CD4-positive, alpha-beta T cell (primary cell): ENCODE measurements around the gene KHK. TPM values are rescaled to one million over a fixed set of nuclear protein-coding genes. Genes with fewer than 3 reads are reported as not detected.

Source experiments
- ATAC-seq: fragments of 200-7000 bp; cut with Tn5 transposase; one replicate; pipeline ENCODE4 v1.10.0; 2022; ENCODE audit warnings: mild to moderate bottlenecking; ENCODE audit not compliant: poor library complexity
- CTCF ChIA-PET: fragments of 350-600 bp; sonication (Branson Sonifier 250); formaldehyde crosslinking; loops from one replicate; lab custom pipeline; 2021; ENCODE audit warnings: antibody characterized with exemption, inconsistent platforms; lab: Charles Lee
- POLR2A ChIA-PET: fragments of 350-600 bp; sonication (Branson Sonifier 250); formaldehyde crosslinking; loops from one replicate; lab custom pipeline; 2021; ENCODE audit warnings: antibody characterized with exemption, inconsistent platforms; lab: Charles Lee
- DNase-seq, 14 experiments: peaks; one replicate each; pipeline ENCODE4 v3.0.0-alpha.2; 2013 to 2020; ENCODE audit warnings: mixed read lengths in 2 of 14
- H3K27ac ChIP-seq, 2 donors: one replicate each; pipeline versions ENCODE4 v1.5.1 to v1.7.0; 2013; ENCODE audit warnings: low read length in 2 of 2, low read depth in 1 of 2, mild to moderate bottlenecking in 1 of 2
- H3K27me3 ChIP-seq, 2 experiments: 1 replicate in 1 of 2; 2 replicates in 1 of 2; pipeline versions ENCODE4 v1.6.1 to v1.7.0; 2013; ENCODE audit warnings: low read length in 2 of 2, control low read depth in 1 of 2, mild to moderate bottlenecking in 1 of 2, moderate library complexity in 1 of 2; ENCODE audit not compliant: insufficient read depth in 2 of 2, control insufficient read depth in 1 of 2
- H3K36me3 ChIP-seq: one replicate; pipeline ENCODE4 v1.6.1; 2013; ENCODE audit warnings: low read length, control low read depth; ENCODE audit not compliant: insufficient read depth
- H3K4me1 ChIP-seq: one replicate; pipeline ENCODE4 v1.6.1; 2013; ENCODE audit warnings: low read length, control low read depth; ENCODE audit not compliant: insufficient read depth
- H3K4me3 ChIP-seq: one replicate; pipeline ENCODE4 v1.5.1; 2013; ENCODE audit warnings: mild to moderate bottlenecking, low read length, moderate library complexity
- H3K9me3 ChIP-seq, 2 experiments: 1 replicate in 1 of 2; 2 replicates in 1 of 2; pipeline versions ENCODE4 v1.6.1 to v1.7.0; 2013; ENCODE audit warnings: low read length in 2 of 2, mild to moderate bottlenecking in 2 of 2, control low read depth in 1 of 2, moderate library complexity in 1 of 2; ENCODE audit not compliant: control insufficient read depth in 1 of 2, insufficient read depth in 1 of 2
- H3K27ac Mint-ChIP-seq: one replicate; pipeline ENCODE4 v1.8.0; 2020; ENCODE audit warnings: mixed read lengths
- H3K27me3 Mint-ChIP-seq: one replicate; pipeline ENCODE4 v1.8.0; 2021; ENCODE audit warnings: mixed read lengths
- H3K36me3 Mint-ChIP-seq: one replicate; pipeline ENCODE4 v1.8.0; 2021; ENCODE audit warnings: low read depth, mixed read lengths
- H3K4me1 Mint-ChIP-seq: one replicate; pipeline ENCODE4 v1.8.0; 2021; ENCODE audit warnings: low read depth, mixed read lengths
- H3K4me3 Mint-ChIP-seq: one replicate; pipeline ENCODE4 v1.8.0; 2020; ENCODE audit warnings: mild to moderate bottlenecking, mixed read lengths
- H3K9me3 Mint-ChIP-seq: one replicate; pipeline ENCODE4 v1.8.0; 2020; ENCODE audit warnings: mixed read lengths
- CTCF ChIP-seq: fragments of 200-600 bp; IDR thresholded peaks from one replicate; pipeline ENCODE4 v1.8.0; 2022; ENCODE audit warnings: antibody characterized with exemption, mild to moderate bottlenecking
- intact Hi-C, 2 experiments: fragments of 100-400 bp; cut with DNase I in 1 of 2; cut with micrococcal nuclease in 1 of 2; formaldehyde crosslinking; loops; one replicate each; pipeline versions ENCODE4 v1.15.1 to v1.9.0; 2023 to 2025; cut with DNase I, micrococcal nuclease
- total RNA-seq, 174 experiments: library from RNA in 2 of 174; stranded (reverse) in 2 of 174; gene quantifications; one replicate each; pipeline ENCODE4 v1.2.3 and lab custom pipeline; 2021 to 2026

Gene KHK
- total RNA-seq, 2 experiments from 2014 or later, result 4.7 TPM

GRCh38 chr2:27100036-27100435 lies 13.5 kb downstream of the KHK start:
- intact Hi-C loops, result loop anchor here in 1 of 2 experiments (5.0 kb wide), 1 partner anchor 82 kb away; no protein-coding TSS in a partner anchor
- no peak for TF ChIP-seq CTCF
- H3K27me3 ChIP-seq, result no peaks in the 10 kb centered on the region
- CTCF ChIA-PET, result interaction anchor here (1.7 to 1.8 kb wide), 2 partner anchors 180 to 203 kb away, joined by 4 to 9 read pairs; no protein-coding TSS in a partner anchor
- Mint-ChIP-seq H3K4me3 (no peak overlapping the region), H3K27me3 (no peaks in the 10 kb centered on the region), H3K4me1 (peaks cover 11% of the 10 kb centered on the region), H3K36me3 (peaks cover 7% of the 10 kb centered on the region), H3K27ac (no peak overlapping the region), H3K9me3 (no peaks in the 10 kb centered on the region)
- peaks cover 9% of the 10 kb centered on the region for H3K4me1 ChIP-seq
- H3K27ac ChIP-seq, result no peak overlapping the region
- peaks cover 2% of the 10 kb centered on the region for H3K36me3 ChIP-seq
- H3K4me3 ChIP-seq, result no peak overlapping the region
- POLR2A ChIA-PET, result no interaction called here
- no peak for DNase-seq
- no peaks in the 10 kb centered on the region for H3K9me3 ChIP-seq
- ATAC-seq, result no peak

- Mint-ChIP-seq H3K27ac (no peak overlapping the region), H3K4me3 (no peak overlapping the region), H3K27me3 (peaks cover 10% of the 10 kb centered on the region), H3K36me3 (peaks cover 7% of the 10 kb centered on the region), H3K9me3 (no peaks in the 10 kb centered on the region), H3K4me1 (no peaks in the 10 kb centered on the region)
- no peaks in the 10 kb centered on the region for H3K4me1 ChIP-seq
- CTCF ChIA-PET, result no interaction called here
- H3K36me3 ChIP-seq, result peaks cover 2% of the 10 kb centered on the region
- H3K27me3 ChIP-seq, result no peaks in the 10 kb centered on the region
- no peak overlapping the region for H3K27ac ChIP-seq
- intact Hi-C loops, result loop anchor here in 1 of 2 experiments (5.0 kb wide), 1 partner anchor 80 kb away; no protein-coding TSS in a partner anchor
- POLR2A ChIA-PET, result no interaction called here
- TF ChIP-seq CTCF, result no peak
- DNase-seq (no peak), ATAC-seq (no peak)
- H3K4me3 ChIP-seq, result no peak overlapping the region
- H3K9me3 ChIP-seq, result no peaks in the 10 kb centered on the region
Measured at GRCh38 chr2:27102329-27102728, 15.8 kb downstream of the KHK start.

- Histone ChIP-seq H3K9me3 (no peaks in the 10 kb centered on the region), H3K4me3 (no peak overlapping the region), H3K27ac (no peak overlapping the region), H3K36me3 (no peaks in the 10 kb centered on the region), H3K4me1 (no peaks in the 10 kb centered on the region), H3K27me3 (no peaks in the 10 kb centered on the region)
- no peaks in the 10 kb centered on the region for H3K4me1 Mint-ChIP-seq
- no peaks in the 10 kb centered on the region for H3K36me3 Mint-ChIP-seq
- no peak for DNase-seq
- H3K4me3 Mint-ChIP-seq, result no peak overlapping the region
- no peak overlapping the region for H3K27ac Mint-ChIP-seq
- intact Hi-C loops, result no loop called here
- CTCF ChIA-PET, result interaction anchor here (0.5 to 1.8 kb wide), 2 partner anchors 19 to 64 kb away, joined by 3 to 4 read pairs; no protein-coding TSS in a partner anchor
- no peak for ATAC-seq
- POLR2A ChIA-PET, result no interaction called here
- H3K27me3 Mint-ChIP-seq, result peaks cover 19% of the 10 kb centered on the region
- no peaks in the 10 kb centered on the region for H3K9me3 Mint-ChIP-seq
- TF ChIP-seq CTCF, result no peak
Measured at GRCh38 chr2:27105981-27106380, 19.4 kb downstream of the KHK start.
